Measurements from ENCODE around the gene TEX14. TPM values are rescaled to one million over a fixed set of nuclear protein-coding genes. Genes with fewer than 3 reads are reported as not detected.

The TEX14 gene
- total and polyA plus RNA-seq, 8 donors = 0.03 to 0.06 TPM; not detected in 6

DNA sequence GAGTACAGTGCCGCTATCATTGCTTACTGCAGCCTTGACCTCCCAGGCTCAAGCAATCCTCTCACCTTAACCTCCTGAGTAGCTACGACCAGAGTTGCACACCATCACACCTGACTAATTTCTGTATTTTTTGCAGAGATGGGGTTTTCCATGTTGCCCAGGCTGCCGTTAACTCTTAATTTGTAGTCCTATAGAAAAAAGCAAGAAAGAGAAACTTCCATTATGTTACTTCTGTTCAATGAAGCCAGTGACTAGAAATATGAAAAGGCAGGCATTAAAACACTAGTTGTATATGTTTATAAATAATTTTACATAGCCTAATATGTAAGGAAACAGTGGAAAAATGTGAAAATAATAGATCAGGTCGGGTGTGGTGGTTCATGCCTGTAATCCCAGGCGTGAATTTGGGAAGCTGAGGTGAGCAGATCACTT, 10.2 kb upstream of the TEX14 start:
- peaks cover 0 to 13% (median 0%) of the 10 kb centered on the region in 4 donors for H3K4me1 ChIP-seq
- H3K27me3 ChIP-seq = no peaks in the 10 kb centered on the region
- no peak overlapping the region for H3K4me3 ChIP-seq
- no peak for DNase-seq
- TF ChIP-seq POLR2A (IDR thresholded peaks at IDR 0.05) = no peak
- no peak for TF ChIP-seq POLR2AphosphoS5 (IDR thresholded peaks at IDR 0.05)
- no peak for TF ChIP-seq EP300 (IDR thresholded peaks at IDR 0.05)
- TF ChIP-seq, protein P1, sequence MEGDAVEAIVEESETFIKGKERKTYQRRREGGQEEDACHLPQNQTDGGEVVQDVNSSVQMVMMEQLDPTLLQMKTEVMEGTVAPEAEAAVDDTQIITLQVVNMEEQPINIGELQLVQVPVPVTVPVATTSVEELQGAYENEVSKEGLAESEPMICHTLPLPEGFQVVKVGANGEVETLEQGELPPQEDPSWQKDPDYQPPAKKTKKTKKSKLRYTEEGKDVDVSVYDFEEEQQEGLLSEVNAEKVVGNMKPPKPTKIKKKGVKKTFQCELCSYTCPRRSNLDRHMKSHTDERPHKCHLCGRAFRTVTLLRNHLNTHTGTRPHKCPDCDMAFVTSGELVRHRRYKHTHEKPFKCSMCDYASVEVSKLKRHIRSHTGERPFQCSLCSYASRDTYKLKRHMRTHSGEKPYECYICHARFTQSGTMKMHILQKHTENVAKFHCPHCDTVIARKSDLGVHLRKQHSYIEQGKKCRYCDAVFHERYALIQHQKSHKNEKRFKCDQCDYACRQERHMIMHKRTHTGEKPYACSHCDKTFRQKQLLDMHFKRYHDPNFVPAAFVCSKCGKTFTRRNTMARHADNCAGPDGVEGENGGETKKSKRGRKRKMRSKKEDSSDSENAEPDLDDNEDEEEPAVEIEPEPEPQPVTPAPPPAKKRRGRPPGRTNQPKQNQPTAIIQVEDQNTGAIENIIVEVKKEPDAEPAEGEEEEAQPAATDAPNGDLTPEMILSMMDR (IDR thresholded peaks at IDR 0.05) = no peak
- WGBS, 5 donors = 80 to 91% (median 86%) methylated on average over 5 of the region's 5 CpGs
- no peaks in the 10 kb centered on the region for H3K9me3 ChIP-seq
- peaks cover 9 to 88% (median 61%) of the 10 kb centered on the region in 4 donors for H3K36me3 ChIP-seq
- no peak overlapping the region for H3K27ac ChIP-seq
- intact Hi-C loops (cut with DNase I; ENCODE audit: low total_unique reads) = no loop called here

- no peak overlapping the region for H3K4me3 ChIP-seq
- no peak overlapping the region for H3K27ac ChIP-seq
- WGBS, 5 donors = 92 to 97% (median 94%) methylated on average over 11 of the region's 11 CpGs
- H3K9me3 ChIP-seq = no peaks in the 10 kb centered on the region
- peaks cover 0 to 16% (median 0%) of the 10 kb centered on the region in 4 donors for H3K4me1 ChIP-seq
- intact Hi-C loops (cut with DNase I; ENCODE audit: low total_unique reads) = no loop called here
- no peaks in the 10 kb centered on the region for H3K27me3 ChIP-seq
- H3K36me3 ChIP-seq = peaks cover 9 to 83% (median 57%) of the 10 kb centered on the region in 4 donors
- no peak for TF ChIP-seq EP300 (IDR thresholded peaks at IDR 0.05)
- no peak for TF ChIP-seq POLR2AphosphoS5 (IDR thresholded peaks at IDR 0.05)
- no peak for TF ChIP-seq POLR2A (IDR thresholded peaks at IDR 0.05)
- TF ChIP-seq, protein P1 (IDR thresholded peaks at IDR 0.05) = no peak
- DNase-seq = no peak
Observed at GRCh38 chr17:58699771-58700170, 7.9 kb upstream of the TEX14 start.

DNA sequence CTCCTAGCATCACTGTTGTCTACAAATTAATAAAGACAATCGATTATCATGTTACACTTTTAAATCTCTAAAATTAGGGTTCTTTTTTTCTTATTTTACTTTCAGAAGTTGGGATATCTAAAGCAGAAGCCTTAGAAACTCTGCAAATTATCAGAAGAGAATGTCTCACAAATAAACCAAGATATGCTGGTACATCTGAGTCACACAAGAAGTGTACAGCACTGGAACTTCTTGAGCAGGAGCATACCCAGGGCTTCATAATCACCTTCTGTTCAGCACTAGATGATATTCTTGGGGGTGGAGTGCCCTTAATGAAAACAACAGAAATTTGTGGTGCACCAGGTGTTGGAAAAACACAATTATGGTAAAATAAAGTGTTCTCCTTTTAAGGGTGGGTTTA, 3.0 kb upstream of the TEX14 start:
- WGBS, 5 donors = 94 to 100% (median 97%) methylated on average over 1 of the region's 1 CpG

DNA sequence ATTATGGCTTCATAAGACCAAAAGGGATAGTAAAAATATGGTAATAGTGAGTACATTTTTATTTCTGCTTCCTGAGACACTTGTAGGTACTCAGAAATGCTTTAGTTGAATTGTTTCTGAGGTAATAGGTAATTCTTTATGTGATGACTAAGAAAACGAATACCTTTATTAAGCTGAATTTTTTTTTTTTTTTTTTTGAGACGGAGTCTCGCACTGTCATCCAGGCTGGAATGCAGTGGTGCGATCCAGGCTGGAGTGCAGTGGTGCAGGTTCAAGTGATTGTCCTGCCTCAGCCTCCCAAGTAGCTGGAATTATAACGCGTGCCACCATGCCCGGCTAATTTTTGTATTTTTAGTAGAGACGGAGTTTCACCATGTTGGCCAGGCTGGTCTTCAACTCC, 2.5 kb upstream of the TEX14 start:
- H3K27me3 ChIP-seq = no peaks in the 10 kb centered on the region
- intact Hi-C loops (cut with DNase I; ENCODE audit: low total_unique reads) = no loop called here
- H3K27ac ChIP-seq = no peak overlapping the region
- H3K9me3 ChIP-seq = no peaks in the 10 kb centered on the region
- peaks cover 0 to 33% (median 19%) of the 10 kb centered on the region in 4 donors for H3K36me3 ChIP-seq
- peaks cover 12 to 31% (median 20%) of the 10 kb centered on the region in 4 donors for H3K4me1 ChIP-seq
- H3K4me3 ChIP-seq = no peak overlapping the region
- WGBS, 5 donors = 88 to 95% (median 93%) methylated on average over 8 of the region's 8 CpGs
- TF ChIP-seq, protein P1 (IDR thresholded peaks at IDR 0.05) = no peak
- no peak for TF ChIP-seq EP300 (IDR thresholded peaks at IDR 0.05)
- TF ChIP-seq POLR2AphosphoS5 (IDR thresholded peaks at IDR 0.05) = no peak
- no peak for TF ChIP-seq POLR2A (IDR thresholded peaks at IDR 0.05)
- DNase-seq = no peak

More for the DNA sequence above, 3.0 kb upstream of the TEX14 start:
- H3K4me3 ChIP-seq = no peak overlapping the region
- intact Hi-C loops (cut with DNase I; ENCODE audit: low total_unique reads) = no loop called here
- no peak for DNase-seq
- no peak for TF ChIP-seq POLR2A (IDR thresholded peaks at IDR 0.05)
- TF ChIP-seq, protein P1 (IDR thresholded peaks at IDR 0.05) = no peak
- H3K27ac ChIP-seq = no peak overlapping the region
- H3K27me3 ChIP-seq = no peaks in the 10 kb centered on the region
- peaks cover 12 to 31% (median 20%) of the 10 kb centered on the region in 4 donors for H3K4me1 ChIP-seq
- H3K9me3 ChIP-seq = no peaks in the 10 kb centered on the region
- peaks cover 0 to 38% (median 24%) of the 10 kb centered on the region in 4 donors for H3K36me3 ChIP-seq
